ENCODE measurements around the gene TNFRSF4.

DNA sequence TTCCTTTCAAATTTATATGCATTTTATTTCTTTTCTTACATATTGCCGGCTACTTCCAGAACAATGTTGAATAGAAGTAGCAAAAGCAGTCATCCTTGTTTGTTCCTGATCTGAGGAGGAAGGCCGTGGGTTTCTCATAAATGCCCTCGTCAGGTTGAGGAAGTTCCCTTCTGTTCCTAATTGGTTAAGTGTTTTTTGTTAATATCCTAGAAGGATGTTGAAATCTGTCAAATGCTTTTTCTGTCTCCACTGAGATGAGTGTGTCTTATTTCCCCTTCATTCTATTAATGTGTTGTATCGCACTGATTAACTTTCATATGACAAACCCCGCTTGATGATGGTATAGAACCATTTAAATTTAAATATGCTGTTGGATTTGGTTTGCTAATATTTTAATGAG is 24.8 kb downstream of the TNFRSF4 start:
- TF ChIP-seq, protein P1, sequence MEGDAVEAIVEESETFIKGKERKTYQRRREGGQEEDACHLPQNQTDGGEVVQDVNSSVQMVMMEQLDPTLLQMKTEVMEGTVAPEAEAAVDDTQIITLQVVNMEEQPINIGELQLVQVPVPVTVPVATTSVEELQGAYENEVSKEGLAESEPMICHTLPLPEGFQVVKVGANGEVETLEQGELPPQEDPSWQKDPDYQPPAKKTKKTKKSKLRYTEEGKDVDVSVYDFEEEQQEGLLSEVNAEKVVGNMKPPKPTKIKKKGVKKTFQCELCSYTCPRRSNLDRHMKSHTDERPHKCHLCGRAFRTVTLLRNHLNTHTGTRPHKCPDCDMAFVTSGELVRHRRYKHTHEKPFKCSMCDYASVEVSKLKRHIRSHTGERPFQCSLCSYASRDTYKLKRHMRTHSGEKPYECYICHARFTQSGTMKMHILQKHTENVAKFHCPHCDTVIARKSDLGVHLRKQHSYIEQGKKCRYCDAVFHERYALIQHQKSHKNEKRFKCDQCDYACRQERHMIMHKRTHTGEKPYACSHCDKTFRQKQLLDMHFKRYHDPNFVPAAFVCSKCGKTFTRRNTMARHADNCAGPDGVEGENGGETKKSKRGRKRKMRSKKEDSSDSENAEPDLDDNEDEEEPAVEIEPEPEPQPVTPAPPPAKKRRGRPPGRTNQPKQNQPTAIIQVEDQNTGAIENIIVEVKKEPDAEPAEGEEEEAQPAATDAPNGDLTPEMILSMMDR (IDR thresholded peaks at IDR 0.05): no peak
- no peak for TF ChIP-seq EZH2 (IDR thresholded peaks at IDR 0.05; ENCODE audit: borderline replicate concordance, insufficient read depth, low read depth, low read length, poor library complexity, severe bottlenecking)
